DMS53 (cell line): ENCODE measurements around the gene STYK1.
A peak's percentile ranks its signal among the peaks of the same experiment; 100 is the strongest.
"Not testable (repeated sequence)": the region's sequence is repeated elsewhere in the genome, so short reads cannot be mapped to it uniquely, and the experiment has no call there.

Experiments
- DNase-seq: peaks from one replicate; lab custom pipeline; 2025; lab: John Stamatoyannopoulos, UW

STYK1 gene

DNA sequence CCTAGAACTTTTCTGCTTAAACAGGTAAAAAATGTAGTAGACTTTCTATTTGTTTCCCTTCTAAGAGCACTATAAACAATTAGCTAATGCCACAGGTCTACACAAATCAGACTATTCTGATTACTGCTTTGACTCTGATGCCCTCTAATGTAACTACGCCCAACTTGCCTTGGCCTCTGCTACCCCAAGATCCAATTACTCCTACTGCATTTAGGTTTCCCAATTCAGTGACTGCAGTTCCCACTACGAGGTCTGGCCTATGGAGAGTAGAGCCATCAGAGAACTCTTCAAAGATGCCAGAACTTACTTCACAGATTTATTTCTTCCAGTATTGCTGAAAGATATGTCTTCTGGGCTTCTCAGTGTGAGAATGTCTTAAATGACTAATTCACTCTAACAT lies 15.3 kb upstream of the STYK1 start:
- DNase-seq = no peak

DNA sequence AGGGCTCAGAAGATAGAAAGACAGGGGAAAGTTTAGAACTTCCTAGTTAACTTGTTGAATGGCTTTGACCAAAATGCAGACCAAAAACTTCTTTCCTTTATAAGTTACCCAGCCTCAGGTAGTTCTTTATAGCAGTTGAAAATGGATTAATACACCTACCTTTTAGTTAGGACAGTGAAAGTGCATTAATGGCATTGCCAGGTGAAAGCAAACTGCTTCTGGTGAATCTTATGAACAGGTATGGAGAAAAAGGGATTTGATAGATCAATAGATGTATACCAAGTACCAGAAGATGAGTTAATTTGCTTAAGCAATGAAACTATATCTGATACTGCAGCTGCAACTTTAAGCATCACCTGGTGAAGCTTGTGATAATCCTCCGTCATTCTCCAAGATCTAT lies 14.2 kb upstream of the STYK1 start:
- DNase-seq = no peak

DNA sequence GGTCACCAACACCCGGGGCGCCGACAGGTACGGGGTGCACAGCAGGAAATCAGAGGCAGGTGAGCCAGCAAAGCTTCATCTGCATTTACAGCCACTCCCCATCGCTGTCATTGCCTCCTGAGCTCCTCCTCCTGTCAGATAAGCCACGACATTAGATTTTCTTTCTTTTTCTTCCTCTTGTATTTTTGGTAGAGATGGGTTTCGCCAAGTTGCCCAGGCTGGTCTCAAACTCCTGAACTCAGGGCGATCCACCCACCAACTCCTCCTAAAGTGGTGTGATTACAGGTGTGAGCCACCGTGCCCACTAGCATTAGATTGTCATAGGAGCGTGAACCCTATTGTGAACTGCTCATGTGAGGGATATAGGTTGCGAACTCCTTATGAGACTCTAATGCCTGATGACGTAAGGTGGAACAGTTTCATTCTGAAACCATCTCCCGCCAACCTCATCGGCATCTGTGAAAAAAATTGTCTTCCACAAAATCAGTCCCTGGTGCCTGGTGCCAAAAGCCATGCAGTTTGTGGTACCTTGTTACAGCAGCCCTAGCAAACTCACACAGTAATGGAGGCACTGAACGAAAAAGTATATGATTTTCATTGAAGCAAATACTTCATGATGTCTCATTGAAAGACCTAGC lies 1.5 kb downstream of the STYK1 start:
- DNase-seq = peak; percentile 22

DNA sequence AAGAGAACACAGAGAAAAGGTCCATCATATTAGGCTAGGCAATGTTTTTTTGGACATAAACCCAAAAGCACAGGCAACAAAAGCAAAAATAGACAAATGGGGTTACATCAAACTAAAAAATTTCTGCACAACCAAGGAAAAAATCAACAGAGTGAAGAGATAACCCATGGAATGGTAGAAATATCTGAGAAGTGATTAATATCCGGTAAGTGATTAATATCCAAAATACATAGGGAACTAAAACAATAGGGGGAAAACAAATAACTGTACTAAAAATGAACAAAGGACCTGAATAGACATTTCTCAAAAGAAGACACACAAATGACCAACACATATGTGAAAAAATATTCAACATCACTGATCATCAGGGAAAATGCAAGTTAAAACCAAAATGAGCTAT lies 4.3 kb downstream of the STYK1 start:
- no peak for DNase-seq

DNA sequence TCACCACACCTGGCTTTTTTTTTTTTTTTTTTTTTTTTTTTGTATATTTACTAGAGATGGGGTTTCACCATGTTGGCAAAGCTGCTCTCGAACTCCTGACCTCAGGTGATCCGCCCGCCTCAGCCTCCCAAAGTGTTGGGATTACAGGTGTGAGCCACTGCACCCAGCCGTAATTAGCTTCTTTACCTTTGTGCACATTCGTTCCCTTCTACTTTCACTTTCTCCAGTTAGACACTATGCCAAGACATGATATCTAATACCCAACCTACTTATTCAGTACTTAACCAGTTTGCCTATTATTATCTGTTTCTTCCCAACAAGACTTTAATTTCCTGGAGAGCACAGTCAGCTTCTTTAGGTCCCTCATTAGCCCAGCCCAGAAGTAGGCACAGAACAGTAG lies 5.3 kb downstream of the STYK1 start:
- peak; percentile 54 for DNase-seq

DNA sequence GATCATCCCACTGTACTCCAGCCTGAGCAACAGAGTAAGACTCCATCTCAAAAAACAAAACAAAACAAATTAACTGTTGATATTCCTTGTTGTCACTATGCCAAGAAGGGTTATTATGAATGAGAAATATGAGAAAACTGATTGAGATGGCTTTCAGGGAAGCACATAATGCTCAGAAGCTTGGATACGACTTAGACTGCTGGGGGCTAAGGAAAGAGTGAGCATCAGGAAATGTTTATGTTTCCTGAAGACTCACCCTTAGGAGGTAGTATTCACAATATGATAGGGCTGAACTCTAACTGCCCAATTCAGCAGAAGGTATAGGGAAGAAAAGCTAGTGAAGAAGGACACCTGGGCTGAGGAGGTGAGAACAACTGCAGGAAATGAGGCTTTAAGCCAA lies 6.3 kb downstream of the STYK1 start:
- no peak for DNase-seq

DNA sequence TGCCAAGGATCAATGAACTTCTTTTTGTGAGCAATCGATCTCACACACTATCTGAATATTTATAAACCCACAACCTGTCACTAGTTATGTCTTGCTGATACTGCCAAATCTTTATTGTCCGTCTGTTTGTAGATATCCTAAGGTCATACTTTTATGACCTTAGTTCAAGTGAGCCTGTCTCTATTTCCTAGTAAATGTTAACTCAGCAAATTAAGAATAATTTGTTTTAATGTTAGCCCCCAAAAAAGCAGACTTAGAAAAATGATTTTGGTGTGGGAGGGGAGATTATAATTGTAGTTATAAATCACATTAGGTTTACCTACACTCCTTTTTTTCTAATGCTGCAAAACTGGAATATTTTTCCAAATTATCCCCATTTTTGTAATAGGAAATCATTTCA lies 9.4 kb downstream of the STYK1 start:
- no peak for DNase-seq

DNA sequence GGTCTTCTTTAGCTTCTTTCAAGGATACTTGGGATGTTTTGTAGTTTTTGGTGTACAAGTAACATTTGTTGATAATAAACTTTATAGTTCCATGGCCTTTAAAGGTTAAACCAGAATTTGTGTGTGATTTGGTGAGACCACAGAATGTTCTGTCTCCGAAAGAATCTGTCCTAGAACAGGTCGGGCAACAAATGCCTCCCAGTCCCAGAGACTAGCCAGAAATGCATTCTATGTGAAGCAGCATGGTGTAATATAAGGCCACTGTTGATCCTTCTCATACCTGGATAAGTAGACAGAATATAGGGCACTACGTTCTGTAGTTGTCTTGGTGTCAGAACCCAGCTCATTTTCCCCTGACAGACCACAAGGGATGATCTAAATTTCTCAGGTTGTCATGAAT lies 10.0 kb downstream of the STYK1 start:
- no peak for DNase-seq

DNA sequence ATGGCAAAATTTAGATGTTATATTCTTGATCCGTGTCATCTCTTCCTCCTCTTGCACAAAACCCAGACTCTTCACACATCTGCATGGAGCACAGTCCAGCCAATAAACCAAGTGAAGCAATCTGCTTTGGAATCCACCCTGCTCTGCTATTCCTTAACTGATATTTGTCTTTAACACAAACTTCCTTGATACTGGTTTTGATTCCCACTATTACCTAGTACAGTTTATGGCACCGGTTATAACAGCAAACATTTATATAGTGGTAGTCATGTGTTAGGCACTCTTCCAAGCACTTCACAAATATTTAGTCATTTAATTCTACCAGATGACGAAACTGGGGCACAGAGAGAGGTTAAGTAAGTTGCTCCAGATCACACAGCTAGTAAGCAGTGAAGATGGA lies 12.5 kb downstream of the STYK1 start:
- DNase-seq = no peak

DNA sequence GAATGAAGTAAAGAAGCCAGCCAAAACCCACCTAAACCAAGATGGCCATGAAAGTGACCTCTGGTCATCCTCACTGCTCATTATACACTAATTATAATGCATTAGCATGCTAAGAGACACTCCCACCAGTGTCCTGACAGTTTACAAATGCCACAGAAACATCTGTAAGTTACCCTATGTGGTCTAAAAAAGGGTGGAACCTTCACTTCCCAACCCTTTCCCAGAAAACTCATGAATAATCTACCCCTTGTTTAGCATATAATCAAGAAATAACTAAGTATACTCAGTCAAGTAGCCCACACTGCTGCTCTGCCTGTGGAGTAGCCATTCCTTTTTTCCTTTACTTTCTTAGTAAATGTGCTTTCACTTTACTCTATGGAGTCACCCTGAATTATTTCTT lies 19.8 kb downstream of the STYK1 start:
- DNase-seq = no peak

DNA sequence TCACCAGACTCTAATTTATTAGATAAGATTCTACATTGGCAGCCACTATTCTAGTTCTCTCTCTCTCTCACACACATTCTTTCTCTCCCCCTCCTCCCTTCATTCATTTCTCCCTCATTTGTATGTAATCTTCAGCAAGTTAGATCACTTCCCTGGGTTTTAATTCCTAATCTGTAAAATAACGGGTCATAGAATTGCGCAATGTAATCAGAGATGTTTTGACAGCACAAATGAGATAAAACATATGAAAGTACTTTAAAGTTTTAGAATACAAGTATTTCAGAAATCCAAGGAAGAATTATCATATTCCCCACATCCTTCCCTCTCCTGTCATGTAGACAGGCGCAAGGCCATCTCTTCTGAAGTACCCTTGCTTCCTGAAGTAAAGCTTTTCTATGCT lies 21.7 kb downstream of the STYK1 start:
- DNase-seq = no peak

DNA sequence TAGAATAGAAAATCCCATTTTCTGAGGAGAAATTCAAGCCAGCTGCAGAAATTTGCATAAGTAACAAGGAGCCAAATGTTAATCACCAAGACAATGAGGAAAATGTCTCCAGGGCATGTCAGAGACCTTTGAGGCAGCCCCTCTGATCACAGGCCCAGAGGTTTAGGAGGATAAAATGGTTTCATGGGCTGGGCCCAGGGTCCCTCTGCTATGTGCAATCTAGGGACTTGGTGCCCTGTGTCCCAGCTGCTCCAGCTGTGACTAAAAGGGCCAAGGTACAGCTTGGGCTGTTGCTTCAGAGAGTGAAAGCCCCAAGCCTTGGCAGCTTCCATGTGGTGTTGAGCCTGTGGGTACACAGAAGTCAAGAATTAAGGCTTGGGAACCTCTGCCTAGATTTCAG lies 27.3 kb downstream of the STYK1 start:
- DNase-seq = not testable (repeated sequence)

DNA sequence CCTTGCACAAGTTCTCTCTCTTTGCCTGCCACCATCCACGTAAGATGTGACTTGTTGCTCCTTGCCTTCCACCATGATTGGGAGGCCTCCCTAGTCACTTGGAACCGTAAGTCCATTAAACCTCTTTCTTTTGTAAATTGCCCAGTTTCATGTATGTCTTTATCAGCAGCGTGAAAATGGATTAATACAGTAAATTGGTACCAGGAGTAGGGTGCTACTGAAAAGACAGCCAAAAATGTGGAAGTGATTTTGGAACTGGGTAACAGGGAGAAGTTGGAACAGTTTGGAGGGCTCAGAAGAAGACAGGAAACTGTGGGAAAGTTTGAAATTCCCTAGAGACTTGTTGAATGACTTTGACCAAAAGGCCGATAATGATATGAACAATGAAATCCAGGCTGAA lies 27.9 kb downstream of the STYK1 start:
- DNase-seq = no peak

DNA sequence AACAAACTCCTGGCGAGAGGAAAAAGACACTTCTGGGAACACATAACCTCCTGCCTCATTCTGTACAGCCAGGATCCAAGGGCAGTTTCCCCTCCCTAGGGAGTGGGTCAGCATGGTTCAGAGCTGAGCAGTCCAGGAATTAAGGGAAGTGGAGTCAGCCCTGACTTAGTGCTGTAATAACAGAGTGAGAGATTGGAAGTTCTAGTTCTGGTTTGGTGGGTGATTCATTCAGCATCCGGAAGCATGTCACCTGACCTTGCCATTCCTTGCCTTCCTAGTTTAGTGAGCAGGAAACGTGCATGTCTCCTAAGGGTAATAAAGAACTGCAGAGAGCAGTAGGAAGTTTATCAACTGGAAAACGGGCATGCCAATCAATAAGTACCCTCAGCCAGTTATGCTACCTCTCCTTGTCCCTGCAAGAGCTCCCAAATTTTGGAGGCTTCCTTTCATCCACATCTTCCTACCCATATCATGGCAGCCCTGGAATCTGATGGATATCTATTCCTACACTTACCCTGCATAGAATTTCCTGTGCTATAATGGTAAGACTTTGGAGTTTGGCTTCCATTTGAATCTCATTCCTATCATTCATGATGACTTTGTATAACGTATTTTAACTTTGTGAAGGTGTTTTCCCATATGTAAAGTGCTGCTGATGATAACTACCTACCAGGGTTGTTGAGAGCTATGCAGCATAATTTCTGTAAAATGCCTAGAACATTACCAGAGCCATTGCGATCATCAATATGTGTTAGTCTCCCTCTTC lies 31.9 kb downstream of the STYK1 start:
- no peak for DNase-seq

DNA sequence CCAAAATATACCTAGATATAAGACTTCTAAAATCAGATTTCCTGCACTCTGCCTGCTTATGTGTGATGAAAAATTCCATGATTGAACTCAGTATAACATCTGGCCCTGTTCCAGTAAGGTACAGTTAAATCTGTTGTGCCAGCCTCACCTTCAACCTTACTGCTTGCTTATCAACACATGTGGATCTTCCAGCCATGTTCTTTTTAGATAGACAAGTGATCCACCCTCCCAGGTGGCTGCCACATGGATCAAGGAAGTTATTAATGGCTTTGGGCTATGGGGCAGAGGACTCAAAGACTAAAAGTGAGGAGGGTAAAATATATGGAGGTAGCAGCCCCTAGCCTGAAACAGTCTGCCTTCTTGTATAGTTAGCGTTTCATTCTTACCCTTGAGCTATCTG lies 35.1 kb downstream of the STYK1 start:
- no peak for DNase-seq

DNA sequence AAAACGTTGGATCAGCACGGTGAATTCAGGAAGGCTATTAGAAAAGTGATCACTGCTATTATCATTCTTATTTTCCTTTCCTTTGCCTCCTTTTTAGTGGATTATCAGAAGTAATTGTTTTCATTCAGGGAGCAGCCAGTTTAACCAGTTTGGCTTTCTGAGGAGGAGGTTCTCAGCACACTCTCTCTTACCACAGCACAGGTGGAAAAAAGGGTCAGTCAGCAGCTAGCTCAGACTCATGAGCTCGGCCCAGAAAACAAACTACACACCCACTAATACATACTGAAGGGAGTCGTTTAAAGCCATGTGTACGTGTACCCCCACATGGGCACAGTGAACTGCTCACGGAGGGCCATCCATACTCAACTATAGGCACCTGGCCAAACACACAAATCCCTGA lies 37.2 kb downstream of the STYK1 start:
- DNase-seq = peak; percentile 25

DNA sequence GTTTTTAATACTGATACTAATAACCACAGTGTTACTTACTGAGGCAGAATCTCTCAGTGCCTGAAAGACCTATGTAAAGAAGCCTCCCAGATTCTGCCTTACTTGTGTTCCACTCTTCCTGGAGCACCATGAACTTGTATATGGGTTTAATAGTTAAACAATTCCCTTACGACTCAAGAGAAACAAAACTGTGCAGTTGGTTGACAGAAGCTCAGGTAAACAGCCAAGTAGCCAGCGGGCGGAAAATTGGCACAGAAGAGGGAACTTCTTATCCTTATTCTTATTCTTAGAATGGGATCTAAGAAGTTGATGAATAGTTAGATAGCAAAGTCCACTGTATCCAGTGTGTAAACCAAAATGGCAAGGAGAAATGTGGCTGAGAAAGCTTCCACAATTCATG lies 37.7 kb downstream of the STYK1 start:
- no peak for DNase-seq

DNA sequence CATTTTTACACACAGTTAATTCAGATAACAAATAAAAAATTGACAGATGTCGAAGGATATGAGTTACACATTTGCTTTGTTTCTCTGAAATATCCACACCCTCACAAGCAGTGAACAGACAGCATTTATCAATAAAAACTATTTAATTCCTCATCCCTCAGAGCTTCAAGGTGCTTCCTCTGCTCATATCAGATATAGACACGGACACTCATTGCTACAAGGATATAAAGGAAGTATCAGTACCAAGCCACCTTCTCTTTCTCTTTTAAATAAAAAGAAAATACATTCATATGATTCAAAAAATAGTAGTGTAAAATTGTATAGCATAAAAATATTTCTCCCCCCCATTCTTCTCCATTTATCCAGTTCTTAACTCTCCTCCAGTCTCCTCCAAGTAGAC lies 38.5 kb downstream of the STYK1 start:
- DNase-seq = no peak

DNA sequence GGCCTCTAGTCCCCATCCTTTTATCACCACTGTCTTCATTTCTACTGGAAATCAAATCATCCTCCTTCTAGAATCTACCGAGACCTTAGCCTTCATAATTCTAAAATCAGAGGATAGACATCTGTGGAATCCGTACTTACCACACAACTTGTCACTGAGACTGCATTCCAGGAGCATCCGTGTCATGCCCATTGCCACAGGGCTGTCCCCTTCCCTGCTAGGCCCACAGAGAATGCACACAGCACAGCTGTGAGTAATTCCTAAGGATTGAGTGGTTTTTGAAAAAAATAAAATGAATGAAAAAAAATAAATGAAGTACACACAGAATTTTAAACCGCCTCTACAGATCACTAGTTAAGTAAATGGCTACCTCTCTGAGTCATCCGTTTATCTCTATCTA lies 39.4 kb downstream of the STYK1 start:
- DNase-seq = no peak

DNA sequence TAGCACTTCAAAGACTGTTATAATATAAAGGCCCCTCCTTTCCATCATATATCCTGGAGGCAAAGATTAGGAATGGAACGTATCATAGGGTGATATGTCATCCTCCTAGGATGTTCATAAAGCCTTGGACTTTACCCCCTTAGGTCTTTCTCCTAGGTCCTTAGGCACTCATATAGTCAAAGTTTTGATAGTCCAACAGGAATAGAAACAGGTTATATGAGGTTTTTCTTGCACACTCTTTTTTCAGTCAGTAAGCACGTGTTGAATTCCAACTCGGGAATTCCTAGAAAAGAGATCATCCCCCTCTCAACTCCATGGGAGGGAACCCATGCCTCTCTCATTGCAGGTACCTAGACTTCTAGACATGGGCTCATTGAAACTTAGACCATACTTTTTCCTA lies 40.3 kb downstream of the STYK1 start:
- DNase-seq = no peak

DNA sequence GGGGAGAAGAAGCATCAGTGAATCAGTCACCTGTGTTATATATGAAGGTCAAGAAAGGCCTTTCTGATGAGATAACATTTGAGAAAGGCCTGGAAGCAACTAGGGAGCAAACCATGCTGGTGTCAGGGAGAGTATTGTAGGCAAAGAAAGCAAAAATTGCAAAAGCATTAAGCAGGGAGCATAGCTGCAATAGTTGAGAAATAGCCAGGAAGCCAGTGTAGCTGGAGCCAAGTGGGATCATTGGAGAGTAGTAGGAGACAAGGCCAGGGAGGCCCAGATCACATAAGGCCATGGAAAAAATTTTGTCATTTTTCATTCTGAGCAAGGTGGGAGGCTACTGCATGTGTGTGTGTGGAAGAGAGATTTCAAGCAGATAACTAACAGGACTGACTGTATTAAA lies 41.6 kb downstream of the STYK1 start:
- DNase-seq = no peak

DNA sequence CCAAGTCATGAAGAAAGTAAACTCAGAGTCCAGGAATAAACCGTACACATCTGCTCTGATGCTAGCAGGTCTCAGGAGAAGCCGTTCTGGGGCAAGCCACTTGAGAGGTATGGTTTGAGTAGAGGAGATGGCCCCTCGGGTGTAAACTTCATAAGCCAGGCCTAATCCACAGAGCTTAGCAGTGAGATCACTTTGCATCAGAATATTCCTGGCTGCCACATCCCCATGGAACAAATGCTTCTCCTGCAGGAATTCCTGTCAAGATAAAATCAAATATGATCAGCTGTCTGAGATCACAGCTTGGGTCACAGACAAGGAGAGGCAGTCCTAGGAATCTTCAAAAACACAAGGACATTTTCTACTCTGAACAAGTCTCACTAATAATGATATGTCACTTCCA lies 49.2 kb downstream of the STYK1 start:
- no peak for DNase-seq

DNA sequence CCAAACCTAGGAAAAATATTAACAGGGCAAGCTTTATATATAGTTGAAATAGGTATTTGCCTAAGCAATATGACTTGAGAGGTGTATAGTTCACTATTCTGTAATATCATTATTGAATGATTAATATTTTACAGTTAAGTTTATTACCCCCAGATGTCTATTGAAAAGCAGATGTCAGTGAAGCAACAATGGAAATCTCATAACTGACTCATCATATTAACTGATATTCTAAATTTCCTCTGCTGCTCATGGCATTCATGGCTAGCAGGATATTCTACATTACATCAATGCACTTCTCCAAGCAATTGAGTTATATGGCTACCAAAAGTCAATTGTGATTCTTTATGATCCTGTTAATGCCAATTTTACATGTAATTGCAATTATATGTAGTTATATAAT lies 50.7 kb downstream of the STYK1 start:
- DNase-seq = no peak

DNA sequence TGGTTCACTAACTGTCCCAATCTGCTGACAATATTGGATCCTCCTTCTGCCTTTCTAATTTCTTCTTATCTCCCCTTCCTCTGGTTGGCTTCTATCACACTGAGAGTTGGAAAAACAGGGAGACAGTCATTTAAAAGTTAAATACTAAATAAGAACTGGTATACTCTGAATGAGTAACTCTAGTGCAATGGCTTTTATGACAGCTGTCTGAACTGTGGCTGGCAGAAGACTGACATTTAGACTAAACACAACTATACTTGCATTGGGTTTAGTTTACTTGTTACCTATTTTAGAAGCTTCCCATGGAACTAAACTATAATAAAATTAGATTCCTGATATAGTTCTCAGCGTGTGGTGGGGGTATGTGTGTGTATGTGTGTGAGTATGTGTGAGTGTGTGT lies 52.6 kb downstream of the STYK1 start:
- no peak for DNase-seq
